GDM1 (cell line): ENCODE measurements around the gene DCAF10.
"Not testable (repeated sequence)": the region's sequence is repeated elsewhere in the genome, so short reads cannot be mapped to it uniquely, and the experiment has no call there.

Source experiments
- DNase-seq: peaks from one replicate; lab custom pipeline; 2025; lab: John Stamatoyannopoulos, UW

Gene DCAF10

DNA sequence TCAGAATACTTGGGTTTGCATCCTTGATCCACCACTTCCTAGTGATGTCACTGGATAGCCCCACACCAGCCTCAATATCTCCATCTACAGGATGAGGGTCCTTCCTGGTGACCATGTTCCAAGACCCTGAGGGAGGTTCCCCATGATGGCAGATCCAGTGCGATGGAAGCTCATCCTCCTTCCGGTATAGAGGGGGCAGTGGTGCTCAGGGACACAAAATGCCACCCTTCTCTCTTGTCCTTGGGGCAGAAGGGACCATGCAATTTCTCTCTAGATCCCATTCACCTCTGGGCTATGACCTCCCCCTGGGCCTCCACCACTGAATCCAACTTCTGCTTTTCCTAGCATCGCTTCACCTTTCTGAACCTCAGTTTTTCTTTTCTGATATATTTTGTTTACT, 108.7 kb downstream of the DCAF10 start:
- DNase-seq: no peak

DNA sequence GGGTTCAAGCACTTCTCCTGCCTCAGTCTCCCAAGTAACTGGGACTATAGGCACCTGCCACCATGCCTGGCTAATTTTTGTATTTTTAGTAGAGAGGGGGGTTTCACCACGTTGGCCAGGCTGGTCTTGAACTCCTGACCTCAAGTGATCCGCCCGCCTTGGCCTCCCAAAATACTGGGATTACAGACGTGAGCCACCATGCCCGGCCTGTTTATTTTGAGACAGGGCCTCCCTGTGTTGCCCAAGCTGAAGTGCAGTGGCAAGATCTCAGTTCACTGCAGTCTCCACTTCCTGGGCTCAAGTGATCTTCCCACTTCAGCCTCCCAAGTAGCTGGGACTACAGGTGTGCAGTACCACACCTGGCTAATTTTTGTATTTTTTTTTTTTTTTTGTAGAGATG, 109.2 kb downstream of the DCAF10 start:
- not testable (repeated sequence) for DNase-seq

DNA sequence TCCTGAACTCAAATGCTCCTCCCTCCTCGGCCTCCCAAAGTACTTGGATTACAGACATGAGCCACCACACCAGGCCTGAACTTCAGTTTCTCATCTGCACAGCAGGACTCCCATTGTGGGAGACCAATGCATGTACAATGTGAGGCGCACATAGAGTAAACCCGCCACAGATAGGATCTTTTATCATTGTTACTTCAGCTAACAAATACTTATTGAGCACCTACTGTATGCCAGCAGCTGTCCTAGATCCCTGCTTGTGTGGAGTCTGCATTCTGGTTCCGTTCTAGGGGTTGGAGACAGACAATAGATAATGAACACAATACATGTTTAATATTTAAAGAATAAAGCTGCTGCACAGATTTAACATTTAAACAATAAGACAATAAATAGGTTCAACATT, 109.7 kb downstream of the DCAF10 start:
- DNase-seq: no peak

DNA sequence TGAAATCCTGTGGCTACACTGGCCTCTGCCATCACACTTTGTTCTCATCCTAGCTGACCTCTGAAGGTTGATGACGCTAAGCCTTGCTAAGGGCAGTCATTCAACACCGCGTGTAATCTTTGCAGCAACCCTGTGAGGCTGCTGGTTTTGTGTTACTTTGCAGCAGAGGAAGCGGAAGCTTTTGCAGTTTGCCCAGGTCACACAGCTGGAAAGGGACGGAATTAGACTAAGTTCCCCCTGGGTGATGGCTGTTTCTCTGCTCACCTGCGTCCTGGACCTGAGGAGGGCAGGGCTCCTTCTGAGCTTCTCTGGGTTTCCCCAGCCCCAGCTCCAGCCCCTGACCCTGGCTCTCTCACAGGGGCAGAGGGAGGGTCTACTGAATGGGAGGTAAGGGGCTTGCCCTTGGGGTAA, 110.7 kb downstream of the DCAF10 start:
- no peak for DNase-seq

DNA sequence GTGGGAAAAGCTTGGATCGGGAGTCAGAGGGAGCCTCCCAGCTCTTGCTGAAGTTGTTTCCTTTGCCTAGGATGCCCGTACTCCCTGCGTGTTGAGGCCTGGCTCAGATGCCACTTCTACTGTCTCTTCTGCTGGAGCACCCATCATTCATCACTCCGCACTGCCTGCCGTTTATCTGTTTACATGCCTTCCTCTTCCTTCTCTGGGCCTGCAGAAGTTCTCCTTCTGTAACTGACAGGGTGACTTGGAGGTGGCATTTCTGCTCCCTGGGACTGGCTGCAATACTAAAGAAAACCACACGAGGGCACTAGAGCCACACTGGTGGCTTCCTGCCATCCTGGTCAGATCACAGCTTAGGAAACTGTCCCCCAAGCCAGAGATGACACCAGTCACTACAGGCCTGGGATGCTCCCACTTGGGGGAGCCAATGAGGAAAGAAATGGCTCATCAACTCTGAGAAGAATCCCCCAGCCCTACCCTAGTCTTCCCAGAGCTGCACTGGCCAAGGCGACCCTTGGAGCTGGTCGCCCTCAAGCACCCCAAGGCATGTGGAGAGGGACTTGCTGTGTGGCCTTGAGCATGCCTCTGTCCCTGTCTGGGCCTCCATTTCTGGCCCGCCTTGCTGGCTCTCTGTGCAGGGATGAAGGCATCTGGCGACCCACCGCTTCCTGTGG, 113.0 kb downstream of the DCAF10 start:
- peak; percentile 80 for DNase-seq

- DNase-seq: no peak
Observed at GRCh38 chr9:37914154-37914551, 113.6 kb downstream of the DCAF10 start.

DNA sequence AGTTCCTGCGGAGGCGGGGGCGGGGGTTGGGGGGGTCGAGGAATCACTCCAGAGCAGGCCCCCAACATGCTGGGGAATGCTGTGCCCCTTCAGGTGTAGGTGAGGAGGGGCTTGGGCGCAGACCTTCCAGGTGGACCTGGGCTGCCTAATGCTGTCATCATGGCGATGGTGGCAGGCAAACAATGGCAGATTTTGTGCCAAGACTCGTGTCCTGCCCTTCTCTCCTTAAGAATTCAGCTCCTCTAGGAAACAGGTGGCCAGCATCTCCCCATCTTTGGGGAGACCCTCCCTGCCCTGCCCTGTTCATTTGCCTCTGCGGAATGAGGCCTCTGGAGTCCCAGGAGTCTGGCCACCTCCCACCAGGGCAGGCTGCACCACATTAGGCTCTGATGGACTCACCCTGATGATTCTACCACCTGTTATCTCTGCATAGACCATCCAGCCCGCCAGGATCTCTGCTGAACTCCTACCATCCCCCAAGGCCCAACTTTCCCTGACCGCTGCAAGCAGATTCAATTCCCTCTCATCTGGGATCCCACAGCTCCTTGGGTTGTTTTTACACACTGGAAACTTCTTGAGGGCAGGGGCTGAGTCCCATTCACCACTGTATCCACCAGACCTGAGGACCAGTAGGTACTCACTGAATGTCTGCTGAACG, 114.2 kb downstream of the DCAF10 start:
- no peak for DNase-seq

DNA sequence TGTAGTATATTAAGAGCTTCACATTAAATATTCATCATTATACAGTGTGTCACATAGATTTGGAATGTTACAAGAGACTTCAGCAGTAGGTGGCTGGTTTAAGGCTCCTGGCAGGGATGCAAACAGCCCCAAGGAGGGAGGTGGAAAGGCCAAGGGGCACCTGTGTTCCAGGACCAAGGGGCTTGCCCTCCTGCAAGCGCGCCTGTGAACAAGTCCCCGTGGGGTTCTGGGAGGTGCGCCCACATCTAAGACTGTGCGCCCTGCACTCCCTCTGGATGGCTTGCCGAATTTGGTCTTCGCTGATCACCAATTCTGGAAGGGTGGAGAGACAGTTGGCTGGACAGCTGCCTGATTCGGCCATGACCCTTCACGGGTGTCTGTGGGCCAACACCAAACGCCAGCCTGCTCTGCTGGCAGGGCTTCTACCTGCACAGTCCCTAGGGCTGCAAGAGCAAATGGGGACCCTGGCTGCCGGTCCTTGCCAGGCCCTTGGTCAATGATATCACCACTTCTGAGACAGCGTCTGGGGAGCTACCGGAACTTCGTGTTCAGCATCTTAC, 115.4 kb downstream of the DCAF10 start:
- no peak for DNase-seq

DNA sequence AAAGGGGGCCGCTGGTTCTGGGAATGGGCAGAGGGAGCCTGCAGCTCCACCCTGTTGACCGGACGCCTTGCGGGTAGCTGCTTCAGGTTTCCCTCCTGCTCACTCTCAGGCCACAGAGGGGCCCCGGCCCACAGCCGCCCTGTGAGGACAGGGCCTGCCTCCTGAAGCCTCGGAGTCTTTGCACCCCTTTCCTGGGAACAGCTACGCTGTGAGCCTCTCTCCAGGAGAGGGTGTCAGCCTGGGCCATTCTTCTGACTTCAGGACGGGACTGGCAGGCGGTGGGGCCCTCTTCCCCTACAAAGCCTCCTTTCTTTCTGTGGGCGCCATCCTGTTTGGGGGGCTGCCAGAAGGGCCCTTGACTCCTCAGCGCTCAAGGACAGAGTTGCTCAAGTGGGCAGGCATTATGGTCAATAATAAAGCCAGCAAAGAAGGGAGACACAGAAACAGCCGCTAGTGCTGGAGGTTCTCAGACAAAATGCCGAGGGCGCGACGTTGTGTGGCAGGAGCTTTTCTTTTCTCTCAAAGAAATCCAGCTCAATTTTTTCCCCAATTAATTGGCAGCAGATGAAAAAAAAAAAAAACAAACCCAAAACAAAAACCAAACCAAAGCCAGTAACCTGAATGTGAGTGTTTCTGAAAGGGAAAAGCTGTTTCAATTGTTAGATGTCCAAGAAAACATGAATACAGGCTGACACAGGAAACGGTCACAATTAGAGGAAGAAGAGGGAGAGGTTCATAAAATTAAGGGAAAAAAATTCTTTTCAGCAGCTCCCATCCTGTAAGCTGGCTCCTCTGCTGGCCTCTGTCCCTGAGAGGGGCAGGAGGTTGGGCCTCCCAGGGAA, 116.1 kb downstream of the DCAF10 start:
- DNase-seq: no peak
